ENCODE data around the gene VPS39.

DNA sequence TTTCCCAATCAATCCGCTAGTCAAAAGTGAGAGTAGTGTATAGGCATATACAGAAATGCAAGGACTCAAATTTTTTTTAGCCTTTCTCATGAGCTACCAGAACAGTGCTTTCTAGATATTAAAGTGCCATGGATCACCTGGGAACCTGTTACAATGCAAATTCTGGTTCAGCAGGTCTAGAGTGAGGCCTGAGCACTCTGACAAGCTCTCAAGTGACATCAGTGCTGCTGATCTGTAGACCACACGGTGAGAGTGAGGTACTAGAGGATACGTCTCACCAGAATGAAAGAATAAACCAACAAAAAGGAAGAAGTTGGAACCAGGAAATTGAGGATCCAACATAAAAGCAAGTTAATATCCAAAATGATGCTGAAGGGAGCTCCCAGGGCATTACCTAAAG, 97.7 kb downstream of the VPS39 start:
- TF ChIP-seq POLR2A (IDR thresholded peaks at IDR 0.05; ENCODE audit: low read depth, low read length) (no peak), POLR2AphosphoS5 (IDR thresholded peaks at IDR 0.05; ENCODE audit: low read depth, low read length) (no peak), POU2F2 (IDR thresholded peaks at IDR 0.05; ENCODE audit: low read depth, low read length) (no peak)

Measured in GM12891 (cell line).